Measurements from ENCODE around the gene SNX32. TPM values are rescaled to one million over a fixed set of nuclear protein-coding genes. Genes with fewer than 3 reads are reported as not detected.

The SNX32 gene
- total RNA-seq, 6 experiments from 2014 or later = not detected

GRCh38 chr11:65883786-65884715 lies 50.3 kb downstream of the SNX32 start:
- Mint-ChIP-seq H3K36me3 (ENCODE audit: low read depth) (peaks cover 16% of the 10 kb centered on the region), H3K4me3 (peak overlapping the region; percentile 10; the same call in 1 of the 2 replicates), H3K27me3 (ENCODE audit: insufficient read depth) (peaks cover 29% of the 10 kb centered on the region), H3K27ac (peak overlapping the region; percentile 61), H3K9me3 (peaks cover 9% of the 10 kb centered on the region), H3K4me1 (ENCODE audit: low read depth) (peaks cover 46% of the 10 kb centered on the region)
- no peak for DNase-seq
- TF ChIP-seq CTCF (IDR thresholded peaks at IDR 0.05) = no peak

GRCh38 chr11:65884716-65885092 lies 50.9 kb downstream of the SNX32 start:
- peaks cover 12% of the 10 kb centered on the region for H3K9me3 Mint-ChIP-seq
- H3K36me3 Mint-ChIP-seq (ENCODE audit: low read depth) = peaks cover 16% of the 10 kb centered on the region
- TF ChIP-seq CTCF (IDR thresholded peaks at IDR 0.05) = peak; percentile 100
- H3K4me3 Mint-ChIP-seq = peak overlapping the region; percentile 10; the same call in 1 of the 2 replicates
- H3K27me3 Mint-ChIP-seq (ENCODE audit: insufficient read depth) = peaks cover 36% of the 10 kb centered on the region
- DNase-seq = peak; percentile 58
- H3K27ac Mint-ChIP-seq = peak overlapping the region; percentile 61
- H3K4me1 Mint-ChIP-seq (ENCODE audit: low read depth) = peaks cover 53% of the 10 kb centered on the region

- no peak for TF ChIP-seq CTCF (IDR thresholded peaks at IDR 0.05)
- peaks cover 39% of the 10 kb centered on the region for H3K27me3 Mint-ChIP-seq (ENCODE audit: insufficient read depth)
- peaks cover 19% of the 10 kb centered on the region for H3K36me3 Mint-ChIP-seq (ENCODE audit: low read depth)
- H3K4me3 Mint-ChIP-seq = no peak overlapping the region
- no peak overlapping the region for H3K27ac Mint-ChIP-seq
- H3K9me3 Mint-ChIP-seq = peaks cover 16% of the 10 kb centered on the region
- H3K4me1 Mint-ChIP-seq (ENCODE audit: low read depth) = peaks cover 58% of the 10 kb centered on the region
- DNase-seq = no peak
Observed at GRCh38 chr11:65885231-65885630, 51.5 kb downstream of the SNX32 start.

GRCh38 chr11:65885808-65886536 lies 52.2 kb downstream of the SNX32 start:
- Mint-ChIP-seq H3K27ac (peak overlapping the region; percentile 95), H3K27me3 (ENCODE audit: insufficient read depth) (peaks cover 45% of the 10 kb centered on the region), H3K9me3 (peaks cover 17% of the 10 kb centered on the region), H3K36me3 (ENCODE audit: low read depth) (peaks cover 21% of the 10 kb centered on the region), H3K4me1 (ENCODE audit: low read depth) (peaks cover 55% of the 10 kb centered on the region), H3K4me3 (peak overlapping the region; percentile 97)
- TF ChIP-seq CTCF (IDR thresholded peaks at IDR 0.05) = no peak; the same call in 1 of the 2 replicates
- no peak for DNase-seq

- peaks cover 49% of the 10 kb centered on the region for H3K4me1 Mint-ChIP-seq (ENCODE audit: low read depth)
- peak overlapping the region; percentile 95 for H3K27ac Mint-ChIP-seq
- H3K4me3 Mint-ChIP-seq = peak overlapping the region; percentile 97
- TF ChIP-seq CTCF (IDR thresholded peaks at IDR 0.05) = no peak
- DNase-seq = no peak
- H3K36me3 Mint-ChIP-seq (ENCODE audit: low read depth) = peaks cover 22% of the 10 kb centered on the region
- peaks cover 54% of the 10 kb centered on the region for H3K27me3 Mint-ChIP-seq (ENCODE audit: insufficient read depth)
- peaks cover 17% of the 10 kb centered on the region for H3K9me3 Mint-ChIP-seq
Observed at GRCh38 chr11:65886826-65887722, 53.3 kb downstream of the SNX32 start.
